RWPE1 (cell line): Measurements from ENCODE around the gene CCDC188.

Experiments used
- CTCF ChIA-PET: fragments of 350-600 bp; sonication (Branson Sonifier 250); formaldehyde crosslinking; extraction: SDS; loops from one replicate; lab custom pipeline; 2021; lab: Yijun Ruan, JAX
- POLR2A ChIA-PET: fragments of 400-600 bp; formaldehyde crosslinking; extraction: SDS; loops from one replicate; lab custom pipeline; 2020; ENCODE audit warnings: antibody characterized with exemption; ENCODE audit not compliant: low non-redundant PET; lab: Yijun Ruan, JAX
- DNase-seq: peaks from one replicate; pipeline ENCODE4 v3.0.0; 2012; ENCODE audit warnings: low spot score
- H3K27ac ChIP-seq: fragments of 450-650 bp; 2 replicates; pipeline ENCODE4 v1.5.1; 2017
- CTCF ChIP-seq: fragments of 450-650 bp; conservative IDR thresholded peaks from 2 replicates; pipeline ENCODE4 v1.5.1; 2017; ENCODE audit warnings: low read depth, mild to moderate bottlenecking

The CCDC188 gene

DNA sequence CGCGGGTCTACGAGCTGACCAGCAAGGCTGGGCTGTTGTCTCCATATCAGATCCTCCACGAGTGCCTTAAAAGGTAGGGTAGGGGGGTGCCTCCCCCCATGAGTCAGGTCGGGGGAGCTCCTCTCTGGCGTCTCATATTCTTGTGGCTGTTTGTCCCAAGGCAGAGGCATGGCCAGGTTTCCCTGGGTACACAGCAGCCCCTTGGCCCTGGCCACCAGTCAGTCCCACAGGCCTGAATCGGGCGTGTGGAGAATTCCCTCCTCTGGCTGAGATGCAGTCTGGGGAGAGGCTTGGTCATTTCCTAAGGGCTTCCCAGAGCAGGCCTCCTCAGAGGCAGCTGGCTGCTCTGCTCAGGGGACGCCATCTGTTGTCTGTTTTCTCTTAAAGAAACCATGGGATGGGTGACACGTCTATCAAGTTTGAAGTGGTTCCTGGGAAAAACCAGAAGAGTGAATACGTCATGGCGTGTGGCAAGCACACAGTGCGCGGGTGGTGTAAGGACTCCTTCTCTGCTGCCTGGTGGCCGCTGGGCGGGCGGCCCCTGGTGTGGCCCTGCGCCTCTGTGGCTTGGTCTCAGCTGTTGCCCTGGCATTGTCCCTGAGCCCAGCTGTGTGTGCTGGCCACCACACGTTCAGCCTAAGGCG, 44.5 kb downstream of the CCDC188 start:
- no peak for DNase-seq
- ChIA-PET POLR2A (no interaction called here), CTCF (interaction anchor here (0.6 kb wide), 1 partner anchor 149 kb away, joined by 3 read pairs; no protein-coding TSS in a partner anchor)
- peak overlapping the region; percentile 87 for H3K27ac ChIP-seq
- TF ChIP-seq CTCF, result no peak

- no peak for TF ChIP-seq CTCF
- POLR2A ChIA-PET, result no interaction called here
- peak overlapping the region; percentile 87 for H3K27ac ChIP-seq
- CTCF ChIA-PET, result interaction anchor here (0.6 kb wide), 2 partner anchors 149 to 404 kb away, joined by 3 to 4 read pairs; no protein-coding TSS in a partner anchor
- DNase-seq, result no peak
These were observed 45.2 kb downstream of the CCDC188 start for GRCh38 chr22:20105456-20106204.

GRCh38 chr22:20102203-20102780, 48.6 kb downstream of the CCDC188 start:
- ChIA-PET CTCF (no interaction called here), POLR2A (no interaction called here)
- no peak overlapping the region for H3K27ac ChIP-seq
- DNase-seq, result no peak
- no peak for TF ChIP-seq CTCF

GRCh38 chr22:20101638-20102037, 49.2 kb downstream of the CCDC188 start:
- ChIA-PET CTCF (no interaction called here), POLR2A (no interaction called here)
- no peak for TF ChIP-seq CTCF
- no peak overlapping the region for H3K27ac ChIP-seq
- DNase-seq, result no peak

GRCh38 chr22:20099099-20099711, 51.6 kb downstream of the CCDC188 start:
- DNase-seq, result no peak
- peak overlapping the region; percentile 23; the same call in 1 of the 2 replicates for H3K27ac ChIP-seq
- ChIA-PET CTCF (no interaction called here), POLR2A (no interaction called here)
- no peak for TF ChIP-seq CTCF
